SIG-M5 treated with dmso at 0.1 percent for 504 hours (cell line): ENCODE data around the gene ZNF688.

Experiments
- DNase-seq: peaks from one replicate; lab custom pipeline; 2025; ENCODE audit not compliant: unreplicated experiment; lab: John Stamatoyannopoulos, UW

Gene ZNF688

GRCh38 chr16:30585400-30586191, 14.1 kb upstream of the ZNF688 start, which contains the start of gene ZNF785:
Gene ZNF785 (minus strand): TSS chr16:30585697. CDS start chr16:30585611, 86 bp downstream.
- peak; percentile 98 for DNase-seq

- DNase-seq, result no peak
Measured at GRCh38 chr16:30585022-30585399, 13.5 kb upstream of the ZNF688 start.

- DNase-seq, result no peak
Measured at GRCh38 chr16:30582611-30583340, 11.3 kb upstream of the ZNF688 start.

- no peak for DNase-seq
Measured at GRCh38 chr16:30581457-30581856, 9.9 kb upstream of the ZNF688 start.

GRCh38 chr16:30574678-30575077, 3.2 kb upstream of the ZNF688 start:
- DNase-seq, result no peak

- no peak for DNase-seq
Measured at GRCh38 chr16:30570636-30571444, 674 bp downstream of the ZNF688 start.

GRCh38 chr16:30569746-30570635, 1.5 kb downstream of the ZNF688 start:
- DNase-seq, result no peak

- no peak for DNase-seq
Measured at GRCh38 chr16:30569281-30569680, 2.2 kb downstream of the ZNF688 start.

- peak; percentile 95 for DNase-seq
Measured at GRCh38 chr16:30567991-30568638, 3.4 kb downstream of the ZNF688 start.

- no peak for DNase-seq
Measured at GRCh38 chr16:30567160-30567990, 4.1 kb downstream of the ZNF688 start.

GRCh38 chr16:30566531-30566930, 5.0 kb downstream of the ZNF688 start:
- no peak for DNase-seq

GRCh38 chr16:30565984-30566383, 5.5 kb downstream of the ZNF688 start:
- no peak for DNase-seq

- no peak for DNase-seq
Measured at GRCh38 chr16:30565526-30565925, 6.0 kb downstream of the ZNF688 start.

- DNase-seq, result no peak
Measured at GRCh38 chr16:30562021-30562420, 9.5 kb downstream of the ZNF688 start.

GRCh38 chr16:30561089-30561816, 10.3 kb downstream of the ZNF688 start:
- no peak for DNase-seq

GRCh38 chr16:30559690-30560089, 11.8 kb downstream of the ZNF688 start:
- DNase-seq, result no peak

GRCh38 chr16:30558789-30559377, 12.6 kb downstream of the ZNF688 start:
- DNase-seq, result no peak
